Fibroblast of the aortic adventitia (primary cell): ENCODE data around the gene GRP. TPM values are rescaled to one million over a fixed set of nuclear protein-coding genes. Genes with fewer than 3 reads are reported as not detected.

Source experiments
- DNase-seq: peaks from one replicate; pipeline ENCODE4 v3.0.0-alpha.2; 2010; ENCODE audit warnings: low read depth
- H3K4me3 ChIP-seq: 2 replicates; pipeline ENCODE4 v1.5.1; 2011; ENCODE audit warnings: low read depth, mild to moderate bottlenecking, control low read depth, low read length, moderate library complexity
- total RNA-seq: library from RNA; depleted of rRNA; stranded (reverse); fragments of >200 nt; gene quantifications from 2 replicates; pipeline ENCODE4 v1.2.3, GENCODE V29; 2012; ENCODE audit warnings: low replicate concordance
- TF ChIP-seq, protein P1 (sequence below): IDR thresholded peaks from 2 replicates; pipeline ENCODE4 v1.5.1; 2011; ENCODE audit warnings: mild to moderate bottlenecking, low read length, control low read depth, inconsistent platforms; ENCODE audit not compliant: insufficient read depth

GRP gene
- total RNA-seq, 1 donor: not detected

DNA sequence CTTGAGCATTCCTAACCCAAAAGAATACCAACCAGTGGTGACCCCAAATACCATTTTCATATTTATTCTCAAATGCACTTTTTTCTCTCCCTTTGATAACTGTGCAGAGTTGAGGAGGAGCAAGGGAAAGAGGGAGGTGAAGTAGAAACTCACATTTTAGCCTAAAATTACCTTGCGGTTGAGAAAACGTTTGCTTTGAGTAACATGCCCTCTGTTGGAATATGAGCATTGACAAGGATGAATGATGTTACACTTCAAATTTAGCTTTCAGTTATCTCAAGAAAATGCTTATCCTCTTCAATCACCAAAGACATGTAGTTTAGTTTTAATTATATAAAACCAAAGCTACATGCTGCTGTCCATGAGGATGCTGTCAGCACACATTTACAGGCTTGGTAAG lies 2.4 kb downstream of the GRP start:
- no peak overlapping the region for H3K4me3 ChIP-seq
- TF ChIP-seq, protein P1, sequence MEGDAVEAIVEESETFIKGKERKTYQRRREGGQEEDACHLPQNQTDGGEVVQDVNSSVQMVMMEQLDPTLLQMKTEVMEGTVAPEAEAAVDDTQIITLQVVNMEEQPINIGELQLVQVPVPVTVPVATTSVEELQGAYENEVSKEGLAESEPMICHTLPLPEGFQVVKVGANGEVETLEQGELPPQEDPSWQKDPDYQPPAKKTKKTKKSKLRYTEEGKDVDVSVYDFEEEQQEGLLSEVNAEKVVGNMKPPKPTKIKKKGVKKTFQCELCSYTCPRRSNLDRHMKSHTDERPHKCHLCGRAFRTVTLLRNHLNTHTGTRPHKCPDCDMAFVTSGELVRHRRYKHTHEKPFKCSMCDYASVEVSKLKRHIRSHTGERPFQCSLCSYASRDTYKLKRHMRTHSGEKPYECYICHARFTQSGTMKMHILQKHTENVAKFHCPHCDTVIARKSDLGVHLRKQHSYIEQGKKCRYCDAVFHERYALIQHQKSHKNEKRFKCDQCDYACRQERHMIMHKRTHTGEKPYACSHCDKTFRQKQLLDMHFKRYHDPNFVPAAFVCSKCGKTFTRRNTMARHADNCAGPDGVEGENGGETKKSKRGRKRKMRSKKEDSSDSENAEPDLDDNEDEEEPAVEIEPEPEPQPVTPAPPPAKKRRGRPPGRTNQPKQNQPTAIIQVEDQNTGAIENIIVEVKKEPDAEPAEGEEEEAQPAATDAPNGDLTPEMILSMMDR: no peak
- DNase-seq: no peak

GRCh38 chr18:59228351-59228750 lies 8.4 kb downstream of the GRP start:
- TF ChIP-seq, protein P1: no peak
- H3K4me3 ChIP-seq: no peak overlapping the region
- no peak for DNase-seq

DNA sequence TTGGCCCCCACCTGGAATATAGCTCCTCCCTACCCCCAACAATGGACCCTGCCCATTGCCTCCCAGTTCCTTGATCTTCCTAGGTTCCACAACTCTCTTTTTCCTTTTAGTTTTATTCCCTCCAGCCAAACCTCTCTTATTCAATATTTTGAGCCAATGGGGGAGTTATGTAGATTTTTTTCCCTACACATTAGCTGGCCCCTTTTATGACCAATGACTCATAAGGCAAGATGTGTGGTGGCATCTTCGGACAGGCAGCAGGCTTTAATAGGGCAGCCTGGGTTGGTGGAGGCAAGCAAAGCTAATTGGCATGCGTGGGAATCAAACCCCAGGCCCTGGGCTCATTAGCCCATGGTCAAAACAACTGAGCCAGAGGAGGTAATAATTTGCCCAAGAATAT lies 9.2 kb downstream of the GRP start:
- TF ChIP-seq, protein P1: no peak
- no peak for DNase-seq
- H3K4me3 ChIP-seq: no peak overlapping the region

GRCh38 chr18:59229701-59230443 lies 9.9 kb downstream of the GRP start:
- TF ChIP-seq, protein P1: no peak
- no peak for DNase-seq
- H3K4me3 ChIP-seq: no peak overlapping the region

GRCh38 chr18:59231114-59231513 lies 11.2 kb downstream of the GRP start:
- TF ChIP-seq, protein P1: no peak
- no peak for DNase-seq
- no peak overlapping the region for H3K4me3 ChIP-seq

GRCh38 chr18:59231877-59232276 lies 11.9 kb downstream of the GRP start:
- TF ChIP-seq, protein P1: no peak
- H3K4me3 ChIP-seq: no peak overlapping the region
- DNase-seq: no peak
